ENCODE measurements around the gene PRKAG1. TPM values are rescaled to one million over a fixed set of nuclear protein-coding genes. Genes with fewer than 3 reads are reported as not detected.
A peak's percentile ranks its signal among the peaks of the same experiment; 100 is the strongest.

Gene PRKAG1
- total RNA-seq, 4 donors from 2014 or later: 52.0 to 70.6 (median 64.3) TPM

GRCh38 chr12:49034286-49034622, 15.7 kb upstream of the PRKAG1 start:
- H3K9me3 ChIP-seq: no peaks in the 10 kb centered on the region
- peak overlapping the region in 1 of 4 donors; percentile 12 for H3K27ac ChIP-seq (replicated peaks in 1 of 4)
- no peaks in the 10 kb centered on the region for H3K27me3 ChIP-seq
- H3K4me3 ChIP-seq: no peak overlapping the region
- no peak for DNase-seq (ENCODE audit: extremely low spot score)
- WGBS: 85% methylated on average over 4 of the region's 4 CpGs
- H3K4me1 ChIP-seq: peaks cover 0 to 33% (median 25%) of the 10 kb centered on the region in 4 donors
- H3K36me3 ChIP-seq: peaks cover 44 to 99% (median 85%) of the 10 kb centered on the region in 4 donors
- TF ChIP-seq POLR2AphosphoS5 (IDR thresholded peaks at IDR 0.05) (no peak), POLR2A (IDR thresholded peaks at IDR 0.05; ENCODE audit: low read depth) (no peak), CTCF (IDR thresholded peaks at IDR 0.05) (no peak), EP300 (IDR thresholded peaks at IDR 0.05) (no peak)
- intact Hi-C loops (cut with DNase I): no loop called here

- H3K4me3 ChIP-seq: no peak overlapping the region
- peaks cover 0 to 33% (median 25%) of the 10 kb centered on the region in 4 donors for H3K4me1 ChIP-seq
- H3K27ac ChIP-seq (replicated peaks in 1 of 4): peak overlapping the region in 3 of 4 donors; percentile 6 to 26 (median 24)
- WGBS: 67% methylated on average over 12 of the region's 12 CpGs
- H3K27me3 ChIP-seq: no peaks in the 10 kb centered on the region
- TF ChIP-seq EP300 (IDR thresholded peaks at IDR 0.05) (no peak), CTCF (IDR thresholded peaks at IDR 0.05) (no peak)
- intact Hi-C loops (cut with DNase I): no loop called here
- no peaks in the 10 kb centered on the region for H3K9me3 ChIP-seq
- DNase-seq (ENCODE audit: extremely low spot score): no peak
- peaks cover 46 to 99% (median 85%) of the 10 kb centered on the region in 4 donors for H3K36me3 ChIP-seq
Measured at GRCh38 chr12:49033611-49034285, 15.2 kb upstream of the PRKAG1 start.

GRCh38 chr12:49032679-49033447, 14.3 kb upstream of the PRKAG1 start:
- WGBS: 100% methylated on average over 3 of the region's 3 CpGs
- Histone ChIP-seq H3K27me3 (no peaks in the 10 kb centered on the region), H3K9me3 (no peaks in the 10 kb centered on the region), H3K36me3 (peaks cover 47 to 99% (median 85%) of the 10 kb centered on the region in 4 donors), H3K4me1 (peaks cover 0 to 33% (median 25%) of the 10 kb centered on the region in 4 donors), H3K27ac (replicated peaks in 1 of 4) (peak overlapping the region in 1 of 4 donors; percentile 26), H3K4me3 (no peak overlapping the region)
- TF ChIP-seq POLR2AphosphoS5 (IDR thresholded peaks at IDR 0.05): no peak
- TF ChIP-seq EP300 (IDR thresholded peaks at IDR 0.05): no peak
- TF ChIP-seq POLR2A (IDR thresholded peaks at IDR 0.05; ENCODE audit: low read depth): no peak
- TF ChIP-seq CTCF (IDR thresholded peaks at IDR 0.05): no peak
- intact Hi-C loops (cut with DNase I): no loop called here
- no peak for DNase-seq (ENCODE audit: extremely low spot score)

- Histone ChIP-seq H3K4me1 (peaks cover 0 to 33% (median 25%) of the 10 kb centered on the region in 4 donors), H3K36me3 (peaks cover 47 to 99% (median 85%) of the 10 kb centered on the region in 4 donors), H3K27ac (replicated peaks in 1 of 4) (peak overlapping the region in 1 of 4 donors; percentile 10), H3K4me3 (no peak overlapping the region), H3K27me3 (no peaks in the 10 kb centered on the region), H3K9me3 (no peaks in the 10 kb centered on the region)
- DNase-seq (ENCODE audit: extremely low spot score): no peak
- TF ChIP-seq POLR2A (IDR thresholded peaks at IDR 0.05; ENCODE audit: low read depth) (no peak), CTCF (IDR thresholded peaks at IDR 0.05) (no peak), EP300 (IDR thresholded peaks at IDR 0.05) (no peak), POLR2AphosphoS5 (IDR thresholded peaks at IDR 0.05) (no peak)
- 74% methylated on average over 4 of the region's 4 CpGs for WGBS
- intact Hi-C loops (cut with DNase I): no loop called here
Measured at GRCh38 chr12:49032276-49032675, 13.7 kb upstream of the PRKAG1 start.
